ENCODE data around the gene CNNM1. TPM values are rescaled to one million over a fixed set of nuclear protein-coding genes. Genes with fewer than 3 reads are reported as not detected.

The CNNM1 gene
- total RNA-seq, 1 donor from 2014 or later = 0.20 TPM

- Mint-ChIP-seq H3K27me3 (ENCODE audit: low read depth) (no peaks in the 10 kb centered on the region), H3K9me3 (ENCODE audit: low read depth) (no peaks in the 10 kb centered on the region), H3K4me3 (ENCODE audit: unreplicated experiment) (no peak overlapping the region), H3K27ac (ENCODE audit: unreplicated experiment) (no peak overlapping the region), H3K36me3 (ENCODE audit: low read depth) (peaks cover 23% of the 10 kb centered on the region), H3K4me1 (ENCODE audit: low read depth) (peaks cover 11% of the 10 kb centered on the region)
- TF ChIP-seq CTCF (IDR thresholded peaks at IDR 0.05) = no peak
- no peak for DNase-seq (ENCODE audit: low spot score)
Measured at GRCh38 chr10:99399664-99400063, 70.5 kb downstream of the CNNM1 start.

DNA sequence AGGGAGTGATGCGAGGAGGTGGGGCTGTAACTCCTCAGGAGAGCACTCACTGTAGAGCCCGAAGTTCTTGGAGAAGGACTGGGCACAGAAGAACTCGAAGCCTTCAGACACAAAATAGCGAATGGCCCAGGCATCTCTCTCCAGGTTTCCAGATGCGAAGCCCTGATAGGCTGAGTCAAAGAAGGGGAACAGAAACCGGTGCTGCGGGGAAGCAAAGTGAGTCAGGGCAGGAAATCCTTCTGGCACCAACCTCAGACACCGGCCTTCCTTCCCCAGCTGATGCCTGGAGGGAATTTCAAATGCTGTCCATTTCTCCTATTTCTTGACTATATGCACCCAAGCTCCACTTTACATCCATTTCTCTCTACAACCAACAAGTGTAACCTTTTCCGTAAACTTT lies 74.5 kb downstream of the CNNM1 start:
- no peak for DNase-seq (ENCODE audit: low spot score)
- Mint-ChIP-seq H3K27me3 (ENCODE audit: low read depth) (no peaks in the 10 kb centered on the region), H3K4me1 (ENCODE audit: low read depth) (no peaks in the 10 kb centered on the region), H3K9me3 (ENCODE audit: low read depth) (no peaks in the 10 kb centered on the region), H3K27ac (ENCODE audit: unreplicated experiment) (no peak overlapping the region), H3K36me3 (ENCODE audit: low read depth) (peaks cover 31% of the 10 kb centered on the region), H3K4me3 (ENCODE audit: unreplicated experiment) (no peak overlapping the region)
- TF ChIP-seq CTCF (IDR thresholded peaks at IDR 0.05) = no peak

DNA sequence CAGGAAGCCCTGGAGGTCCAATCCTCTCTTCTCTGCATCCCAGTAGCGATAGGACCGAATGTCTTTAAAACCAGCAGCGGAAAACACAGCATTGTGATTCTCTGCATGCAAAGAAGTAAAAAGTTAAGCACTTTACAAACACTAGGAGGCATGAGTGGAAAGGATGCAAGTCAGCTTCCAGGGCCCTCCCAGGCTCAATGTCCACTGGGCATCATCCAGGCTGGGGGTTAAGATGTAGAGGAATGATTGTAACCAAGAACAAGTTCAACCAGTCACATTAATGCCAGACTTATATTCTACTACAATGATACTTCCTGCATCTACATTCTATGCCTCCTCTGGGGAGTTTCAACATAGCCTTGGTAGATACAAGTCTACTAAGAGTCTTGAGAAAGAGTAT lies 77.0 kb downstream of the CNNM1 start:
- Mint-ChIP-seq H3K36me3 (ENCODE audit: low read depth) (peaks cover 31% of the 10 kb centered on the region), H3K4me1 (ENCODE audit: low read depth) (peaks cover 11% of the 10 kb centered on the region), H3K9me3 (ENCODE audit: low read depth) (no peaks in the 10 kb centered on the region), H3K27ac (ENCODE audit: unreplicated experiment) (no peak overlapping the region), H3K4me3 (ENCODE audit: unreplicated experiment) (no peak overlapping the region), H3K27me3 (ENCODE audit: low read depth) (no peaks in the 10 kb centered on the region)
- TF ChIP-seq CTCF (IDR thresholded peaks at IDR 0.05) = no peak
- DNase-seq (ENCODE audit: low spot score) = no peak

DNA sequence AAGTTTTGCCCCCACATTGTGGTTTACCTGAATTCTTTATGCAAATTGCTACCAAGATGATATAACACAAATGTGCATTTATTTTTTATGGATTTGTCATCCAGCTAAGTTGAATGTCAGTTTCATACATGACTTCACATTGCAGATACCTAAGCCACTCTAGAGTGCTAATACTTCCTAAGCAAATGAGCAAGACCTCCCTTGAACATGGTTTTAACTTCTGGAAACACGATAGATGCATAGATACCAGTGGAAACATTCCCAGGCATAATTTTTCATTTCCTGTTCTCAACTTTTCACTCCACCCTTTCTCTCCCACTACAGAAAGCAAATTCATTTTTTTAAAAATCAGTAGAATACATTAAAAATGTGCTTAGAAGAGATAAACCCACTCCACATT lies 81.0 kb downstream of the CNNM1 start:
- Mint-ChIP-seq H3K36me3 (ENCODE audit: low read depth) (peaks cover 19% of the 10 kb centered on the region), H3K27me3 (ENCODE audit: low read depth) (no peaks in the 10 kb centered on the region), H3K9me3 (ENCODE audit: low read depth) (no peaks in the 10 kb centered on the region), H3K27ac (ENCODE audit: unreplicated experiment) (no peak overlapping the region), H3K4me3 (ENCODE audit: unreplicated experiment) (no peak overlapping the region), H3K4me1 (ENCODE audit: low read depth) (peaks cover 20% of the 10 kb centered on the region)
- no peak for TF ChIP-seq CTCF (IDR thresholded peaks at IDR 0.05)
- DNase-seq (ENCODE audit: low spot score) = no peak

- Mint-ChIP-seq H3K27ac (ENCODE audit: unreplicated experiment) (no peak overlapping the region), H3K9me3 (ENCODE audit: low read depth) (peaks cover under 1% of the 10 kb centered on the region), H3K4me3 (ENCODE audit: unreplicated experiment) (no peak overlapping the region), H3K27me3 (ENCODE audit: low read depth) (no peaks in the 10 kb centered on the region), H3K36me3 (ENCODE audit: low read depth) (peaks cover 15% of the 10 kb centered on the region), H3K4me1 (ENCODE audit: low read depth) (peaks cover 20% of the 10 kb centered on the region)
- DNase-seq (ENCODE audit: low spot score) = no peak
- no peak for TF ChIP-seq CTCF (IDR thresholded peaks at IDR 0.05)
Measured at GRCh38 chr10:99410876-99411275, 81.7 kb downstream of the CNNM1 start.

All from chondrocyte (in vitro differentiated cells).